Mammary epithelial cell (primary cell): ENCODE results near the gene CTNNA1.

Experiments
- CTCF ChIP-seq, 2 donors: IDR thresholded peaks in 1 of 2; conservative IDR thresholded peaks in 1 of 2; 2 replicates each; pipeline ENCODE4 v1.5.1; 2011 to 2012; ENCODE audit warnings: inconsistent platforms in 2 of 2, low read length in 2 of 2, mild to moderate bottlenecking in 2 of 2, control low read depth in 1 of 2, low read depth in 1 of 2; ENCODE audit not compliant: insufficient read depth in 1 of 2; ENCODE audit errors: extremely low read depth in 1 of 2
- EZH2 ChIP-seq: IDR thresholded peaks from 2 replicates; pipeline ENCODE4 v1.6.1; 2012; ENCODE audit warnings: low read length, inconsistent platforms, borderline replicate concordance

DNA sequence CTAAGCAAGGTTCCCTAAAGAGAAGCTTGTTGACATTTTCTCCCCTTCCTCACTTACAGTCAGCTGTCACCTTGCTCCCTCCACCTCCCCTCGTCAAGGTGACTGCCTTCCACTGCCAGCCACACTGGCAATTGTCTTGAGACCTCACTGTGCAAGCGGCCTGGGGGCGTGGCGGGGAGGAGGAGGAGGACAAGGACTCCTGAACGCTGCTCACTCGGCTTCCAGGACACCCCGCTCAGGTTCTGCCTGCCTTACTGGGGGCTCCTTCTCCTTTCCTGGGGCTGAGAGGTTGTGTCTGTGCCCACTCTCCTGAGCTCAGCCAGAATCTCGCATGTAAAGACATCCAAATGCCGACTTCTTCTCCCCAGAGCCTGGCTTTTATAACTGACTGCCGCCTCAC is 182.2 kb downstream of the CTNNA1 start:
- TF ChIP-seq CTCF (conservative IDR thresholded peaks at IDR 0.05 in 1 of 2, IDR thresholded peaks at IDR 0.05 in 1 of 2; ENCODE audit: extremely low read depth in 1 of 2, insufficient read depth in 1 of 2, low read depth in 1 of 2, low read length in 2 of 2) = no peak
- no peak for TF ChIP-seq EZH2
